AG09319 (cell line): ENCODE results near the gene HOTAIR.

Experiments used
- DNase-seq: peaks from one replicate; pipeline ENCODE4 v3.0.0-alpha.2; 2010; ENCODE audit warnings: low read depth; ENCODE audit errors: extremely low read depth
- TF ChIP-seq, protein P1 (sequence below): IDR thresholded peaks from 2 replicates; pipeline ENCODE4 v1.5.1; 2011; ENCODE audit warnings: low read depth, mild to moderate bottlenecking, inconsistent platforms, low read length, moderate library complexity

Gene HOTAIR

GRCh38 chr12:53977596-53978445, 3.1 kb upstream of the HOTAIR start:
- TF ChIP-seq, protein P1, sequence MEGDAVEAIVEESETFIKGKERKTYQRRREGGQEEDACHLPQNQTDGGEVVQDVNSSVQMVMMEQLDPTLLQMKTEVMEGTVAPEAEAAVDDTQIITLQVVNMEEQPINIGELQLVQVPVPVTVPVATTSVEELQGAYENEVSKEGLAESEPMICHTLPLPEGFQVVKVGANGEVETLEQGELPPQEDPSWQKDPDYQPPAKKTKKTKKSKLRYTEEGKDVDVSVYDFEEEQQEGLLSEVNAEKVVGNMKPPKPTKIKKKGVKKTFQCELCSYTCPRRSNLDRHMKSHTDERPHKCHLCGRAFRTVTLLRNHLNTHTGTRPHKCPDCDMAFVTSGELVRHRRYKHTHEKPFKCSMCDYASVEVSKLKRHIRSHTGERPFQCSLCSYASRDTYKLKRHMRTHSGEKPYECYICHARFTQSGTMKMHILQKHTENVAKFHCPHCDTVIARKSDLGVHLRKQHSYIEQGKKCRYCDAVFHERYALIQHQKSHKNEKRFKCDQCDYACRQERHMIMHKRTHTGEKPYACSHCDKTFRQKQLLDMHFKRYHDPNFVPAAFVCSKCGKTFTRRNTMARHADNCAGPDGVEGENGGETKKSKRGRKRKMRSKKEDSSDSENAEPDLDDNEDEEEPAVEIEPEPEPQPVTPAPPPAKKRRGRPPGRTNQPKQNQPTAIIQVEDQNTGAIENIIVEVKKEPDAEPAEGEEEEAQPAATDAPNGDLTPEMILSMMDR: no peak
- DNase-seq: no peak

DNA sequence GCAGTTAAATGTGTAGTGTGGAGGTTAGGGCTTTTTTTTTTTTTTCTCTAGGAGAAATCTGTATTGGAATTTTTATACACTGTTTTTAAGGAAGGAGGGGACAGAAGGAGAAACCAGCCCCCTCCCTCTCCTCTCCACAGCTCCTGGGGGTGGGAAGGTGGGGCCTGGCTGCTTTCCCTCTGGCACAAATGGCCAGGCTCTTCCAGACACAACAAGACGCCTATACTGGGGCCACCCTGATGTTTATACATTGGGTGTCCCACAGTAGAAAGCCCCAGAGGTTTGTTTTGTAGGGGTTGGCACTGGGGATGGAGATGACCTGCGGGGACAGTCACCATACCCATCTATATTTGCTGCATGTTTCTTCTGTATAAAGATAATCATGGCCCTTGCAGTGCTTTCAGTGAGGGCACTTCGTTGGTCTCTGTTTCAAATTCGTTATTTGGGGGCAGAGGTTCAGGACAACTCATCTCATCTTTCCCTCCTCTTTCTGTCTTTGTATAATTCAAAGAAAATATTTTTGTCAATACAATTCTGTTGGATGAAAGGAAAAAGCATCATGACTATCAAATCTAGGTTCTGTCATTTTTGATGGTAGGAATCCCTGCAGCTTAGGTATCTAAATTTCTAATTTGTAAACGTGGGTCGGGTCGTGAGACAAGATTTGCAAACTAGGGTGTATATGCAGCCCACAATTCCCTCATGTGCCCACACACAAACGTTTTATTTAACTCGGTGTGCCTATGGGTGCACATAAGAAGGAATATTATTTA, 2.3 kb upstream of the HOTAIR start:
- no peak for DNase-seq

GRCh38 chr12:53976172-53976822, 1.5 kb upstream of the HOTAIR start:
- TF ChIP-seq, protein P1: no peak
- no peak for DNase-seq

More for the DNA sequence above, 2.3 kb upstream of the HOTAIR start:
- TF ChIP-seq, protein P1: no peak

GRCh38 chr12:53975479-53976152, 862 bp upstream of the HOTAIR start:
- DNase-seq: no peak
- TF ChIP-seq, protein P1: no peak

DNA sequence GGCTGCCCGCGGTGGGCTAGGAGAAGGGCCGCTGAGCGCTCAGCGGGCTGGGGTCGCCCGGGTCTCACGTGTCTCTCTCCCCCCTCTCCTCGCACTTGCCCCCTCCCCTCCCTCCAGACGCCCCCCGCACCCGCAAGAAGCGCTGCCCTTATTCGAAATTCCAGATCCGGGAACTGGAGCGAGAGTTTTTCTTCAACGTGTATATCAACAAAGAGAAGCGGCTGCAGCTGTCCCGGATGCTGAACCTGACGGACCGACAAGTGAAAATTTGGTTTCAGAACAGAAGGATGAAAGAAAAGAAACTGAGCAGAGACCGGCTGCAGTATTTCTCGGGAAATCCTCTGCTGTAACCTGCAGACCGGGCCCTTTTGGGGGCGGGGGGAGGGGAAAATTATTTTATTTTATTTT, 314 bp upstream of the HOTAIR start:
- TF ChIP-seq, protein P1: no peak
- DNase-seq: no peak

GRCh38 chr12:53973236-53974042, 1.3 kb downstream of the HOTAIR start:
- TF ChIP-seq, protein P1: no peak
- DNase-seq: no peak
